Measurements from ENCODE around the gene ABHD4. TPM values are rescaled to one million over a fixed set of nuclear protein-coding genes. Genes with fewer than 3 reads are reported as not detected.

The ABHD4 gene
- 10 to 100 TPM; 16.1 to 42.4 (median 31.9) TPM for total RNA-seq

GRCh38 chr14:22598099-22598895 is at the start of gene ABHD4:
ABHD4 (plus strand) TSS chr14:22598300; CDS start chr14:22598307, 7 bp downstream.
- peak; percentile 76 to 78 for DNase-seq (ENCODE audit: low spot score in 2 of 2)
- TF ChIP-seq EP300 (IDR thresholded peaks at IDR 0.05) (peak in 1 of 2 donors; percentile 91), POLR2A (IDR thresholded peaks at IDR 0.05) (peak; percentile 80 to 90)
- TF ChIP-seq, protein P1, sequence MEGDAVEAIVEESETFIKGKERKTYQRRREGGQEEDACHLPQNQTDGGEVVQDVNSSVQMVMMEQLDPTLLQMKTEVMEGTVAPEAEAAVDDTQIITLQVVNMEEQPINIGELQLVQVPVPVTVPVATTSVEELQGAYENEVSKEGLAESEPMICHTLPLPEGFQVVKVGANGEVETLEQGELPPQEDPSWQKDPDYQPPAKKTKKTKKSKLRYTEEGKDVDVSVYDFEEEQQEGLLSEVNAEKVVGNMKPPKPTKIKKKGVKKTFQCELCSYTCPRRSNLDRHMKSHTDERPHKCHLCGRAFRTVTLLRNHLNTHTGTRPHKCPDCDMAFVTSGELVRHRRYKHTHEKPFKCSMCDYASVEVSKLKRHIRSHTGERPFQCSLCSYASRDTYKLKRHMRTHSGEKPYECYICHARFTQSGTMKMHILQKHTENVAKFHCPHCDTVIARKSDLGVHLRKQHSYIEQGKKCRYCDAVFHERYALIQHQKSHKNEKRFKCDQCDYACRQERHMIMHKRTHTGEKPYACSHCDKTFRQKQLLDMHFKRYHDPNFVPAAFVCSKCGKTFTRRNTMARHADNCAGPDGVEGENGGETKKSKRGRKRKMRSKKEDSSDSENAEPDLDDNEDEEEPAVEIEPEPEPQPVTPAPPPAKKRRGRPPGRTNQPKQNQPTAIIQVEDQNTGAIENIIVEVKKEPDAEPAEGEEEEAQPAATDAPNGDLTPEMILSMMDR (IDR thresholded peaks at IDR 0.05) = peak in 3 of 5 experiments; percentile 8 to 27 (median 8)
- 1% methylated on average over 42 to 44 of the region's 49 CpGs for WGBS, 2 donors
- Histone ChIP-seq H3K4me1 (peaks cover 3 to 32% (median 12%) of the 10 kb centered on the region in 4 donors), H3K27ac (peak within 1 kb of the TSS; percentile 81 to 95 (median 88)), H3K36me3 (peaks cover 0 to 20% (median 9%) of the 10 kb centered on the region in 3 donors), H3K9me3 (no peaks in the 10 kb centered on the region), H3K27me3 (no peaks in the 10 kb centered on the region), H3K4me3 (peak within 1 kb of the TSS; percentile 66 to 81 (median 73))

- TF ChIP-seq POLR2A (IDR thresholded peaks at IDR 0.05) (no peak), EP300 (IDR thresholded peaks at IDR 0.05) (no peak)
- TF ChIP-seq, protein P1 (IDR thresholded peaks at IDR 0.05) = no peak
- Histone ChIP-seq H3K4me1 (peaks cover 0 to 53% (median 18%) of the 10 kb centered on the region in 4 donors), H3K4me3 (no peak overlapping the region), H3K27ac (peak overlapping the region in 2 of 4 donors; percentile 9 to 57), H3K9me3 (no peaks in the 10 kb centered on the region), H3K27me3 (no peaks in the 10 kb centered on the region), H3K36me3 (no peaks in the 10 kb centered on the region)
- DNase-seq (ENCODE audit: low spot score in 2 of 2) = no peak
- WGBS, 2 donors = 85 to 93% methylated on average over 6 of the region's 6 CpGs
Measured at GRCh38 chr14:22549324-22549962, 48.7 kb upstream of the ABHD4 start.

GRCh38 chr14:22549981-22550673 is 48.0 kb upstream of the ABHD4 start:
- TF ChIP-seq, protein P1 (IDR thresholded peaks at IDR 0.05) = no peak
- TF ChIP-seq EP300 (IDR thresholded peaks at IDR 0.05) = no peak
- TF ChIP-seq POLR2A (IDR thresholded peaks at IDR 0.05) = no peak
- WGBS, 2 donors = 55 to 66% methylated on average over 11 of the region's 11 CpGs
- H3K27me3 ChIP-seq = no peaks in the 10 kb centered on the region
- H3K4me3 ChIP-seq = no peak overlapping the region
- no peaks in the 10 kb centered on the region for H3K36me3 ChIP-seq
- H3K9me3 ChIP-seq = no peaks in the 10 kb centered on the region
- DNase-seq (ENCODE audit: low spot score in 2 of 2) = no peak
- H3K4me1 ChIP-seq = peaks cover 0 to 53% (median 18%) of the 10 kb centered on the region in 4 donors
- peak overlapping the region in 2 of 4 donors; percentile 9 to 57 for H3K27ac ChIP-seq

DNA sequence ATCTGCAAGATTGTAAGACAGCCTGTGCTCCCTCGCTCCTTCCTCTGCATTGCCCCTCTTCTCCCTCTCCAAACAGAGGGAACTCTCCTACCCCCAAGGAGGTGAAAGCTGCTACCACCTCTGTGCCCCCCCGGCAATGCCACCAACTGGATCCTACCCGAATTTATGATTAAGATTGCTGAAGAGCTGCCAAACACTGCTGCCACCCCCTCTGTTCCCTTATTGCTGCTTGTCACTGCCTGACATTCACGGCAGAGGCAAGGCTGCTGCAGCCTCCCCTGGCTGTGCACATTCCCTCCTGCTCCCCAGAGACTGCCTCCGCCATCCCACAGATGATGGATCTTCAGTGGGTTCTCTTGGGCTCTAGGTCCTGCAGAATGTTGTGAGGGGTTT is 46.5 kb upstream of the ABHD4 start:
- no peak for DNase-seq (ENCODE audit: low spot score in 2 of 2)
- Histone ChIP-seq H3K4me3 (no peak overlapping the region), H3K9me3 (no peaks in the 10 kb centered on the region), H3K36me3 (no peaks in the 10 kb centered on the region), H3K4me1 (peaks cover 0 to 50% (median 21%) of the 10 kb centered on the region in 4 donors), H3K27me3 (no peaks in the 10 kb centered on the region), H3K27ac (peak overlapping the region in 1 of 4 donors; percentile 15)
- WGBS, 2 donors = 52% methylated on average over 5 of the region's 5 CpGs
- TF ChIP-seq POLR2A (IDR thresholded peaks at IDR 0.05) (no peak), EP300 (IDR thresholded peaks at IDR 0.05) (no peak)
- TF ChIP-seq, protein P1 (IDR thresholded peaks at IDR 0.05) = no peak
